Activated naive CD4-positive, alpha-beta T cell treated with anti-CD3 and anti-CD28 coated beads, Interleukin-2, amount 10 ng/mL, durations not matched to agents 7 days and 5 days (primary cell): ENCODE data around the gene MED12L.
A peak's percentile ranks its signal among the peaks of the same experiment; 100 is the strongest.

Experiments used
- CTCF ChIA-PET: fragments of 350-600 bp; sonication (Branson Sonifier 250); formaldehyde crosslinking; loops from one replicate; lab custom pipeline; 2021; ENCODE audit warnings: antibody characterized with exemption; lab: Charles Lee
- DNase-seq: peaks from one replicate; pipeline ENCODE4 v3.0.0-alpha.2; 2020
- H3K27ac Mint-ChIP-seq: one replicate; pipeline ENCODE4 v1.8.0; 2021; ENCODE audit warnings: mild to moderate bottlenecking, moderate library complexity, mixed read lengths
- H3K27me3 Mint-ChIP-seq: one replicate; pipeline ENCODE4 v1.8.0; 2021; ENCODE audit warnings: mild to moderate bottlenecking, mixed read lengths
- H3K36me3 Mint-ChIP-seq: one replicate; pipeline ENCODE4 v1.8.0; 2021; ENCODE audit warnings: mixed read lengths
- H3K4me1 Mint-ChIP-seq: one replicate; pipeline ENCODE4 v1.8.0; 2021; ENCODE audit warnings: mixed read lengths
- H3K4me3 Mint-ChIP-seq: one replicate; pipeline ENCODE4 v1.8.0; 2021; ENCODE audit warnings: mild to moderate bottlenecking, moderate library complexity, mixed read lengths
- H3K9me3 Mint-ChIP-seq: one replicate; pipeline ENCODE4 v1.8.0; 2021; ENCODE audit warnings: mixed read lengths

The MED12L gene

GRCh38 chr3:151206201-151206600, 120.7 kb downstream of the MED12L start:
- H3K27ac Mint-ChIP-seq = peak overlapping the region; percentile 95
- peaks cover 18% of the 10 kb centered on the region for H3K36me3 Mint-ChIP-seq
- H3K4me1 Mint-ChIP-seq = peaks cover 75% of the 10 kb centered on the region
- CTCF ChIA-PET = interaction anchor here (2.3 kb wide), 1 partner anchor 35 kb away, joined by 7 read pairs; no protein-coding TSS in a partner anchor
- no peaks in the 10 kb centered on the region for H3K27me3 Mint-ChIP-seq
- H3K9me3 Mint-ChIP-seq = no peaks in the 10 kb centered on the region
- no peak for DNase-seq
- H3K4me3 Mint-ChIP-seq = peak overlapping the region; percentile 52

GRCh38 chr3:151209654-151210053, 124.2 kb downstream of the MED12L start:
- peaks cover 4% of the 10 kb centered on the region for H3K36me3 Mint-ChIP-seq
- peaks cover 71% of the 10 kb centered on the region for H3K4me1 Mint-ChIP-seq
- peak overlapping the region; percentile 20 for H3K4me3 Mint-ChIP-seq
- no peaks in the 10 kb centered on the region for H3K9me3 Mint-ChIP-seq
- DNase-seq = peak; percentile 38
- H3K27ac Mint-ChIP-seq = peak overlapping the region; percentile 89
- CTCF ChIA-PET = interaction anchor here (0.8 to 3.0 kb wide), 7 partner anchors 9 to 73 kb away, joined by 3 to 63 read pairs (median 8); no protein-coding TSS in a partner anchor
- peaks cover 6% of the 10 kb centered on the region for H3K27me3 Mint-ChIP-seq

- Mint-ChIP-seq H3K9me3 (no peaks in the 10 kb centered on the region), H3K27ac (peak overlapping the region; percentile 89), H3K4me3 (peak overlapping the region; percentile 61), H3K36me3 (peaks cover 4% of the 10 kb centered on the region), H3K4me1 (peaks cover 59% of the 10 kb centered on the region), H3K27me3 (peaks cover 6% of the 10 kb centered on the region)
- DNase-seq = peak; percentile 43
- CTCF ChIA-PET = interaction anchor here (0.8 to 3.0 kb wide), 16 partner anchors 9 to 72 kb away, joined by 3 to 63 read pairs (median 4); partner anchors contain the start of gene P2RY14
These were observed 125.4 kb downstream of the MED12L start for GRCh38 chr3:151210676-151211381.

GRCh38 chr3:151213151-151213550, 127.7 kb downstream of the MED12L start:
- Mint-ChIP-seq H3K9me3 (no peaks in the 10 kb centered on the region), H3K36me3 (peaks cover 2% of the 10 kb centered on the region), H3K27ac (no peak overlapping the region), H3K4me1 (peaks cover 37% of the 10 kb centered on the region), H3K27me3 (peaks cover 6% of the 10 kb centered on the region), H3K4me3 (no peak overlapping the region)
- CTCF ChIA-PET = no interaction called here
- DNase-seq = no peak

- H3K4me1 Mint-ChIP-seq = peaks cover 29% of the 10 kb centered on the region
- CTCF ChIA-PET = interaction anchor here (1.6 kb wide), 1 partner anchor 12 kb away, joined by 4 read pairs; no protein-coding TSS in a partner anchor
- no peak for DNase-seq
These were observed 128.4 kb downstream of the MED12L start for GRCh38 chr3:151213881-151214280.

GRCh38 chr3:151214459-151214858, 129.0 kb downstream of the MED12L start:
- Mint-ChIP-seq H3K27ac (no peak overlapping the region), H3K4me1 (peaks cover 24% of the 10 kb centered on the region), H3K27me3 (peaks cover 6% of the 10 kb centered on the region), H3K9me3 (no peaks in the 10 kb centered on the region), H3K36me3 (peaks cover 2% of the 10 kb centered on the region), H3K4me3 (no peak overlapping the region)
- DNase-seq = no peak
- CTCF ChIA-PET = interaction anchor here (1.6 kb wide), 1 partner anchor 12 kb away, joined by 4 read pairs; no protein-coding TSS in a partner anchor

More at GRCh38 chr3:151213881-151214280, 128.4 kb downstream of the MED12L start:
- Mint-ChIP-seq H3K36me3 (peaks cover 2% of the 10 kb centered on the region), H3K27me3 (peaks cover 6% of the 10 kb centered on the region), H3K9me3 (no peaks in the 10 kb centered on the region), H3K4me3 (no peak overlapping the region), H3K27ac (no peak overlapping the region)

GRCh38 chr3:151216641-151217607, 131.5 kb downstream of the MED12L start:
- no peak for DNase-seq

GRCh38 chr3:151218136-151218535, 132.7 kb downstream of the MED12L start:
- DNase-seq = no peak
- Mint-ChIP-seq H3K4me3 (no peak overlapping the region), H3K27me3 (peaks cover 6% of the 10 kb centered on the region), H3K4me1 (no peaks in the 10 kb centered on the region), H3K27ac (no peak overlapping the region), H3K9me3 (peaks cover 23% of the 10 kb centered on the region), H3K36me3 (peaks cover 23% of the 10 kb centered on the region)
- CTCF ChIA-PET = interaction anchor here (0.6 to 5.6 kb wide), 5 partner anchors 9 to 61 kb away, joined by 3 to 32 read pairs (median 5); partner anchors contain the start of gene GPR171

More at GRCh38 chr3:151216641-151217607, 131.5 kb downstream of the MED12L start:
- CTCF ChIA-PET = interaction anchor here (0.6 to 5.6 kb wide), 6 partner anchors 11 to 88 kb away, joined by 3 to 32 read pairs (median 4); no protein-coding TSS in a partner anchor
- Mint-ChIP-seq H3K27ac (no peak overlapping the region), H3K4me3 (no peak overlapping the region), H3K36me3 (peaks cover 12% of the 10 kb centered on the region), H3K4me1 (no peaks in the 10 kb centered on the region), H3K27me3 (peaks cover 6% of the 10 kb centered on the region), H3K9me3 (peaks cover 13% of the 10 kb centered on the region)

- H3K4me3 Mint-ChIP-seq = no peak overlapping the region
- DNase-seq = no peak
- peaks cover 5% of the 10 kb centered on the region for H3K27me3 Mint-ChIP-seq
- peaks cover 23% of the 10 kb centered on the region for H3K9me3 Mint-ChIP-seq
- no peak overlapping the region for H3K27ac Mint-ChIP-seq
- H3K4me1 Mint-ChIP-seq = no peaks in the 10 kb centered on the region
- peaks cover 23% of the 10 kb centered on the region for H3K36me3 Mint-ChIP-seq
- CTCF ChIA-PET = interaction anchor here (1.0 to 5.6 kb wide), 3 partner anchors 8 to 52 kb away, joined by 6 to 32 read pairs (median 7); no protein-coding TSS in a partner anchor
These were observed 133.6 kb downstream of the MED12L start for GRCh38 chr3:151219056-151219455.

- Mint-ChIP-seq H3K9me3 (peaks cover 23% of the 10 kb centered on the region), H3K27me3 (no peaks in the 10 kb centered on the region), H3K36me3 (peaks cover 24% of the 10 kb centered on the region), H3K27ac (no peak overlapping the region), H3K4me3 (no peak overlapping the region), H3K4me1 (peaks cover 47% of the 10 kb centered on the region)
- DNase-seq = no peak
- CTCF ChIA-PET = interaction anchor here (0.6 to 9.8 kb wide), 7 partner anchors 14 to 1224 kb away, joined by 3 to 201 read pairs (median 8); partner anchors contain the start of gene P2RY14
These were observed 138.9 kb downstream of the MED12L start for GRCh38 chr3:151224268-151224866.

- no peaks in the 10 kb centered on the region for H3K27me3 Mint-ChIP-seq
- peak overlapping the region; percentile 75 for H3K27ac Mint-ChIP-seq
- H3K4me3 Mint-ChIP-seq = no peak overlapping the region
- CTCF ChIA-PET = interaction anchor here (1.1 to 9.8 kb wide), 7 partner anchors 8 to 79 kb away, joined by 3 to 201 read pairs (median 26); partner anchors contain the start of gene P2RY14
- H3K9me3 Mint-ChIP-seq = peaks cover 23% of the 10 kb centered on the region
- peaks cover 24% of the 10 kb centered on the region for H3K36me3 Mint-ChIP-seq
- peaks cover 55% of the 10 kb centered on the region for H3K4me1 Mint-ChIP-seq
- DNase-seq = no peak
These were observed 139.8 kb downstream of the MED12L start for GRCh38 chr3:151225040-151225975.

GRCh38 chr3:151226088-151226563, 140.7 kb downstream of the MED12L start:
- CTCF ChIA-PET = interaction anchor here (1.3 to 9.8 kb wide), 9 partner anchors 9 to 612 kb away, joined by 4 to 201 read pairs (median 26); partner anchors contain the start of gene P2RY14
- Mint-ChIP-seq H3K36me3 (peaks cover 17% of the 10 kb centered on the region), H3K4me1 (peaks cover 63% of the 10 kb centered on the region), H3K27me3 (no peaks in the 10 kb centered on the region), H3K9me3 (peaks cover 16% of the 10 kb centered on the region), H3K4me3 (no peak overlapping the region), H3K27ac (peak overlapping the region; percentile 75)
- no peak for DNase-seq
